ENCODE data around the gene ATG2A. TPM values are rescaled to one million over a fixed set of nuclear protein-coding genes. Genes with fewer than 3 reads are reported as not detected.

The ATG2A gene
- total RNA-seq, 1 donor from 2014 or later: 14.6 TPM

DNA sequence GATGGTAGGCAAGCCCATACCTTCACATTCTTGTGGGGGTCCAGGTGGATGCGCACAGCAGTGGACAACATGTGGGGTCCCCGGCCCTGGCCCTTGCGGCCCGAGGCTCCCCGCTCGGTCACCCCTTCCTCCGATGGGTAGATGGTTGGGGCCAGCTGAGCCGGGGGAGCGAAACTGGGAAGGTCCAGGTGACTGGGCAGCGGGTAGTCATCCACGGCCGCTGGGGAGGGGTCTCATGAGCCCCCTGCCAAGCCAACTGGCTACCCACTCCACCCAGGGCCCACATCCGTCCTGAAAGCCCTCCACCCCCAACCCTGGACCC, 10.7 kb downstream of the ATG2A start:
- DNase-seq (ENCODE audit: low spot score): no peak
- intact Hi-C loops (cut with DNase I): no loop called here

DNA sequence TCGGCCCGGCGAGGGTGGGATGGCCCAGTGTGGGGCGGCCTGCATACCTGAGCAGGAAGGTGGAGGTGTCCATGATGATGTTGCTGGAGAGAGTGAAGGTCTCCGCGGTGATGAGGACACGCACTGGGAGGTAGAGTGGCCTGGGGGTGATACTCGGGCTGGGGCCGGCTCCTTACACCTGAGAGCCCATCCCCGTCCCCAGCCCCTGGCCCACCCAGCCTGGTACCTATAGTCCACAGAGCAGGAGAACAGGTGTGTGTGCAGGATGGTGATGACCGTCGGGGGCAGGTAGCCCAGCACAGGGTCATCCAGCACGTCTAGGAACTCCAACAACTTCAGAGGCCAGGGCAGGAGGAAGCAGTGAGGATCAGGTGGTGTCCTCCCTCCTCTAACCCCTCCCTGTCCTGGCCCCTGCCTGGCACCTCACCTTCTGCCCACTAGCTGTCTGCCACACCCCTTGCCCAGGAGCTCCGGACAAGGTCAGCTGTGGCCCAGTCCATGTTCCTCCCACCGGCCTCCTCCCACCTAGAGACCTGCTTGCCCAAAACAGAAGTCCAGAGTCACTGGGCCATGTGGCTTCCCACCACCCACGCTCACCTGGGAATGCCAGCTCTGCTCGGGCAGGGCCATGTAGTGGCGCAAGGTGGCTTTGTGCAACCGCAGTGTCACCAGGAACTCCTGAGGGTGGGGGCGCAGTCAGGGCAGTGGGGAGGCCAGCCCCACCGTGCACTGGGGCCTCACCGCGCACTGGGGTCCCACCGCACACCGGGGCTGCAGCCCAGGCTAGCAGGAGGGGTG, 11.3 kb downstream of the ATG2A start:
- intact Hi-C loops (cut with DNase I): no loop called here
- no peak for DNase-seq (ENCODE audit: low spot score)

DNA sequence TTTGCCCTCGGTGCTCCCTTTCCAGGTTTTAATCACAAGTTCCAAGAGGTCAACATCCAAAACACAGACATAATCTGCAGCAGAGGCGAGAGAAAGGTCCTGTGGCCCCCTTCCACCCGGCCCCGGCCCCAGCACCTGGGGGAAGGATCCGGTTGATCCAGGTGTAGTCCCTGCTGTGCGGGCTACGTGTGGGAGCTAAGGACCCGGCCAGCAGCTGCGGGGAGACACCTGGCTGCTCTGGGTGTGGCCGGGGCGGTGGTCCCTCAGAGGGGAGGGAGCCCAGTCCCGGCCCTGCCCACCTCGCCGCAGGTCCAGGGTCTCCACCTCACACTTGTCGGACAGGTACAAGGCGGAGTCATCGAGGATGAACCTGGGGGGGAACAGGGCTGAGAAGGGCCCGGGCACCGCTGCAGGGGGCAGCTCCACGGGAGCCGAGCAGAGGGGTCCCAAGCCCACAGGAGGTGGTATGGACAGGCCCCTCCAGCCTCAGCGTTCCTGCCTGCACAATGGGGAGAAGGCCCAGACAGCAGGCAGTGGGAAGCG, 13.6 kb downstream of the ATG2A start:
- DNase-seq (ENCODE audit: low spot score): no peak
- intact Hi-C loops (cut with DNase I): no loop called here

DNA sequence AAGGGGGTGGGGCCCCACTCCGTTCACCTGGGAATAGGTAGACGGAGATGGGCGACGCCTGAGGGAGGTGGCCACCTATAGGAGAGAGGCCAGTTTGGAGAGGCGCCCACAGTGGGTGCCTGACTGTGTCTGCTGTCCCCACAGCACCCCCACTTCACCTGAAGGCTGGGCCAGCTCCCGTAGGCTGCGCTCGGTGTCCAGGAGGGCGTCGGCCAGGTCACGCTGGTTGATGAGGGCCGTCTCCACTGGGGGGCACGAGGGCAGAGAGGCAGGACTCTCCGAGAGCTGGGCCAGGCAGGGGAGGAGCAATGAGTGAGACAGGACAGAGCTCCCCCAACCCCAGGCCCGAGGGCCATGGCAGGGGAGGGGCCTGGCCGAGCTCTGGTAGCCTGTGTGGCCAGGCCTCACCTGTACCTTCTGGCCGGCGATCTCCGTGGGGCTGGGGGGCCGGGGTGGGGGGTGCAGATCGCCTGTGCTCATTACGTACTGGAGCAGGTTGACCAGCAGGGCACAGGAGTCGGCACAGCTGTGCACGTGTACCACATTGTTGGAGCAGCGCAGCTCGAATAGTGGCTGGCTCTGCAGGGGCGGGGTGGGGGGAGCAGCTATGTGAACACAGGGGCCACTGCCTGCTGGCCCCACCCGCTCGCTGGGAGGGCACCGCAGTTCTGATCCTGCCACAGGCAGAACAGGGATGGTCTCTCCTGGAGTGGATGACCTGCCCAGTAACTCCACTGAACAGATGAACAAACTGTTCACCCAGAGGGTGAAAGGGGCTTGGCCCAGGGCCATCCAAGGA, 14.7 kb downstream of the ATG2A start:
- intact Hi-C loops (cut with DNase I): no loop called here

DNA sequence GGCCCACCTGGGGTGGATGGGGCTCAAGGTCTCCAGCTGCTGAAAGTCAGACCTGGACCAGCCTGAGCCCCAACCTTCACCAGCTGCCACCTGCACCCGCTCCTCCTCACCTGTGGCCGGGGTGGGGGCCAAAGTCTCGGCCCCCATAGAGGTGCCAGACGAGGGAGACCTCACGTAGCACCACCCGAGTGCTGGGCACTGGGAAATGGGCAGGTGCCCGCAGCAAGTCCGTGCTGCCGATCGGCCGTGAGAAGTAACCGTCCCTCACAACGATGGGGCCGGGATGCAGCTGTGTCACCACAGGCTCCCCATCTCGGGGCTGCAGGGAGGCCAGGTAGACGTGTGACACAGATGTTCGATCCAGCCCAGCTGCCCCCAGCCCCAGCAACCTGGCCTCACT, 16.2 kb downstream of the ATG2A start:
- intact Hi-C loops (cut with DNase I): no loop called here
- DNase-seq (ENCODE audit: low spot score): no peak

More for the DNA sequence above, 14.7 kb downstream of the ATG2A start:
- no peak for DNase-seq (ENCODE audit: low spot score)

DNA sequence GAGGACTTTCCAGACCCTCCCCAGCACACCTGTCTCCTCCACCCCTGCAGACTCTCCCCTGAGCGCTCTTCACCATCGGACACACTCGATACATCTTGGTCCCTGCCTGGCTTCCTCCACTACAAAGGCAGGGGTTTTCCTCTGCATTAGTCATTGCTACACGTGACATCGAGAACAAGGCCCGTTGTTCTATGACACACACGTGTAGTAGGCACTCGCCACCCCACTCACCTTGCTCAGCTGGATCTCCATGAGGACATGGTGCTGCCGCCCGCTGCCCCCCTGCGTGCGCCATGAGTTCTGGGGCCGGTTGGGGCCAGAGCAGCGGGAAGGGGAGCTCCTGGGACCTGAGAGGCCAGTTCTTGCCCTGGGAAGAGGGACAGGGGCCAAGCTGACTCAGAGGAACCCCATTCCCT, 16.7 kb downstream of the ATG2A start:
- intact Hi-C loops (cut with DNase I): no loop called here
- DNase-seq (ENCODE audit: low spot score): no peak

DNA sequence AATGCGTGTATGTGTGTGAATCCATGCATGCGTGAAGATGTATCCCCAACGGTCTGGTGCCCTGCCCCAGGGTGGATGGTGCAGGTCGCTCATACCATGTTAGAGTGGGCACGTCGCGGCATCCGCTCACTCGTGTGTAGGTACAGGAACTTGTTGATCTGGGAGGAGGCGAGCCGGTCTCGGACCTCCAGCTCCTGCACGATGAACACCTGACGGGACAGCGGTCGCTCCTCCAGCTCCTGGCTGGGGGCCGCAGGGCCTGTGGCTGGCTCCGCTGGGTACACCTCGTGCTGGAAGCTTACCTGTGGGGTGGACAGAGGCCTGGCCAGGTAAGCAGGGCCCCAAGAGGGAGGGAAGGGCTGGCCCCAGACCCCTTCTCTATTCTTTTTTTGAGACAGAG, 18.5 kb downstream of the ATG2A start:
- intact Hi-C loops (cut with DNase I): no loop called here
- DNase-seq (ENCODE audit: low spot score): no peak

DNA sequence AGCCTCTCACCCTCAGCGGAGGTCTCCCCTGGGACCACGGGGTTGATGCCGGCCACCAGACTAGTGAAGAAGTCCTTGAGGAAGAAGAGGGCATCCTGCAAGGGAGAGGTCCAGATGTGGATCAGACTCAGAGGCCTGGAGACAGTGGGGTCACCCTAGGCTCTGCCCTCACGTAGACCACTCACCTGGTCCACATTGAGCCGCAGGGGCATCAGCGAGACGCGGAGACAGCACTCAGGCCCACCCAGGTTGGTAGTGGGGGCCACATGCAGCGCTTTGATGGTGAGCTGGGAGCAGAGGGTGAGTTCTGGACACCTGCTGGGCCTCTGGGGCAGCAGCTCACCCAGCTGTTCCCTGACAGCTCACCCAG, 18.9 kb downstream of the ATG2A start:
- intact Hi-C loops (cut with DNase I): no loop called here
- no peak for DNase-seq (ENCODE audit: low spot score)

DNA sequence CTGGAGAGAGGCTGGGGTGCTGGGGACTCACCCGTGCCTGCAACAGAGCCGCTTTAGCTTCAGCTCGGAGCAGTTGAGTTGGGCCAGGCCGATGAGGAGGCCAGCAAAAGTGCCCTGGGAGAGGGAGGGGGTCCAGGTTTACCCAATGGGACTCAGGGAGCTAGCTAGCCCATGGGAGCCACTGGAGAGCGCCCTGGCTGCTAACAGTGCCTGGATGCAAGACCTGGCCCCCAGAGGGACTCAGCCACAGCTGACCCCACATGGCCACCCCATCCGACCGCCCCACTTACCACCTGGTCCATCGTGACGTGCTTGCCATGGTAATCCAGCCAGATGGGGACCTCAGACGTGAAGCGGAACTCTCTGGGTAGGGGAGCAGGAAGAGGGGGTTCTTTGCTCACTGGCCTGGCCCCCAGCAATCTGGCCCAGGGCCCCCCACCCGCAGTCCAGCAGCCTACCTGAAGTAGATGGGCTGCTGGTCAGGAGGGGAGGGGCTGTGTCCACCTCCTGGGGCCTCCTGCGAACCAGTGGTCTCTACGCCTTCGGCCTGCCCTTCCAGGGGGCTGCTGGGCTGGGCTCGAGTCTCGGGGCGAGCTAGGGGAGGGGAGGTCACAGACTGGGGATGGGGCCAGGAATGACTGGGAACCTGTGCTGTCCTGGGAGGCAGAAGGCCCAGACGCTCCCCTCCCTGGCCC, 19.5 kb downstream of the ATG2A start:
- intact Hi-C loops (cut with DNase I): no loop called here
- no peak for DNase-seq (ENCODE audit: low spot score)

DNA sequence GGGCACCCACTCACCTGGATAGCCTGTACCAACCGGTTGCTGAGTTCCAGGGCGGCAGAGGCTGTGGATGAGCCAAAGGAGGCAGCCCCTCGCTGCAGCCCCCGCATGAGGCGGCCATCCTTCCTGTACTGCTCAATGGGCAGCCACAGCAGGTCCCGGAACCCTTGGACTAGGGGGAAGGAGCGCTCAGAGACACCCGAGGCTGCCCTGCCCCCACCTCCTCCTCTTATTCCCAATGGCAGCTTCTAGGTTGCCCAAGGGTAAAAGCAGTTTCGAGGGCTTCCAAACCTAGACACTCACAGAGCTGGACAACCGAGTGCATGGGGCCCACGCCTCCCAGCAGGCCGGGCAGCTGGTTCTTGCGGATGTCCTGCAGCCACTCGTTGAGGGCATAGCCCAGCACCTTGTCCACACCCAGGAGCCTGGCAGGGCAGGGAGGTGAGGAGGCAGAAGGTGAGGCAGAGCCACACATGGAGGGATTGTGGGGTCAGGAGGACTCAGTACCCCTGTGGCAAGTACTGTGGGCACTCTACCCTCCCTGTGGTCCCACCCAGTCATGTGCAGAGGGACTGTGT, 20.5 kb downstream of the ATG2A start:
- no peak for DNase-seq (ENCODE audit: low spot score)
- intact Hi-C loops (cut with DNase I): no loop called here

DNA sequence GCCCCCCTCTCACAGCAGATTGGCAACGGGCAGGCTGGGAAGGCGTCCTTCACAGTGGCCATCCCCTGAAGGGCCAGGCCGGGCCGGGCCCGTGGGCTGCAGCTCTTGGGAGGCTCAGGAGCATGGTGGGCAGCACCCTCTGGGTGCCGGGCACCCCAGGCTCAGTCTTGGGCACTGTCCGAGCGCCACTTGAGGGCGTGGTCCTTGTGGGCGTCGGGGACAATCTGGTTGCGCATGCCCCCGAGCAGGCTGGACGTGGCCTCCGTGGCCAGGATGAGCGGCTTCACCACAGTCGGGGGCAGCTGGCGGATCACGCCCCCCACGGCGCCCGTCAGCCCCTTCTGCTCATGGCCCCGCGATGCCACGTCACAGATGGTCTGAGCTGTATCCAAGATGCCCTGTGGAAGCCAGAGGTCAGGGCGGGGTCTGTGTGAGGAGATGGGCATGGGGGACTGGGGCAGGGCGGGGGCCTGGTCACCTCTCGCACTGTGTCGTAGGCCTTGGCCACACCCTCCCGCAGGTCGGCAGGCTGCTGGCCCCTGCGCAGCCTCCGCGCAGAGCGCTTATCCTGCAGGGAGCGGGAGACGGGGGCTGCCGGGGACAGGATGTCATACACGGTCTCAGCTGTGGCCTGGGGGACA, 22.1 kb downstream of the ATG2A start:
- intact Hi-C loops (cut with DNase I): loop anchor here (1.0 kb wide), 1 partner anchor 48 kb away; no protein-coding TSS in a partner anchor
- DNase-seq (ENCODE audit: low spot score): no peak

DNA sequence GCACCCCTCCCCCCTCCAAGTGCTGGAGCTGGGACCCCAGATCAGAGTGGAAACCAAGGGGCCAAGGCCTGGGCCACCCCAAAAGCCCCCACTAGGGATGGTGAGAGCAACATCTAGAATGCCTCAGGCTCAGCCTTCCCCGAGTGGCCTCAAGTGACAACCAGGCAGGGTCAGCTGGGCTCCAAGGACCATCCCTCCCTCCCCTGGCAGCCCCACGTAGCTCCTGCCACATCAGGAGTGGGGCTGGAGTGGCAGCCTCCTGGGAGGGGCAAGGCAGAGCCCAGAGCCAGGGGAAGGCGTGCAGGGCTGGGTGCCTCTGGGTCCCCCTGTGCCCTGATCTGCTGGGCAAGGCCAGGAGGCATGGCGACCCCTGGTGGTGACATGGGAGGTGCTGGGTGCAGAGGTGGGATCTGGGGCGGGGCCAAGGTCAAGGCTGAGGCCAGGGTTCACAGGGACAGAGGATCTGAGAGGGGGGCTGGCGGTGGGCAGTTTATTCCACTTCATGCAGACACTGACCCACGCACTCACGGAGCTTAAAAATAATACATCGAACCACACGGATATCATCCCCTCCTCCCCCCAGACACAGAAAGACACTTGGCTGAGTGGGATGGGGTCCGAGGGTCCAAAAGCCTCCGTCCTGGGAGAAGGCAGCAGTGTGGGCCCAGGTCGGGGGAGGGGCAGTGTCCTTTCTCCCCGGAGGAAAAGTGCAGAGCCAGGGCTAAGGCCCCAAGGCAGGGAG, 22.8 kb downstream of the ATG2A start:
- intact Hi-C loops (cut with DNase I): loop anchor here (1.0 kb wide), 1 partner anchor 47 kb away; no protein-coding TSS in a partner anchor
- DNase-seq (ENCODE audit: low spot score): peak; percentile 95

DNA sequence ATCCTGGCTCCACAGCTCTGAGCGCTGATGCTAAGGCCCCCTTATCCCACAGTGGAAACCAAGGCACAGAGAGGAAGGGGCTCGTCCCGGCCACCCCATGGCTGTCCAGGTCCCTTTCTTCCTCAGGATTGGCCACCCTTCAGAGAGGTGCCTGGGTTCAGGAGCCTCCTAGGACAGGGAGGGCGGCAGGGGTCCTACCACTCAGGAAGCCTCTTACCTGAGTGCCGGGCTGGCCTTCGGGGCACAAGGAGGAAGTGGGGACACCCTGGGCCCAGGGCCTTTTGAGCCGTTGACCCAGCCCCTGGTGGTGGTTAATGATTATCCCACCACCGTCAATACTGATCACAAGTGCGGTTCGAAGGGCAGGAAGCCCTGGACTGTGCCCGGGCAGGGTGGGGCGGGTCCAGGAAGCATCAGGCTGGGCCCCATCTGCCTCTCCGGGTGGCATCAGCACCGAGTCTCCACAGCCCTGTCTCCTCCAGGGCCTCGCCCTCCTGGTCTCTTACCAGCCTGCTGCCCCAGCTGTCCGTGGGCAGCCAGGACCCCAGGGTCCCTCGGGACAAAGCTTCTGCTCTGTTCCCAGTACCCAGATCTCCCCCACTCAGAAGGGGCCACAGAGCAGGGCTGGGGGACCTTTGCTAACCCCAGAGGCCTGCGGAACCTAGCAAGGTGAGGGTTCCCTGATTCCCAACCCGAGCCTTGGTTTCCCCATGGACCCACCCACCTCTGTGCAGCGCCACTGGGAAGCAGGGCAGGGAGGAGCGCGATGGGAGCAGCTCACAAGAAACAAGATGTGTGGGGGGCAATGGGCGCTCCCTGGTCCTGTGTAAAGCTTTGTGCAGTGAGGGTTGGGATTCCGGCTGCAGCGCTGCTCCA, 23.6 kb downstream of the ATG2A start:
- intact Hi-C loops (cut with DNase I): loop anchor here (1.0 kb wide), 1 partner anchor 46 kb away; no protein-coding TSS in a partner anchor
- DNase-seq (ENCODE audit: low spot score): no peak

DNA sequence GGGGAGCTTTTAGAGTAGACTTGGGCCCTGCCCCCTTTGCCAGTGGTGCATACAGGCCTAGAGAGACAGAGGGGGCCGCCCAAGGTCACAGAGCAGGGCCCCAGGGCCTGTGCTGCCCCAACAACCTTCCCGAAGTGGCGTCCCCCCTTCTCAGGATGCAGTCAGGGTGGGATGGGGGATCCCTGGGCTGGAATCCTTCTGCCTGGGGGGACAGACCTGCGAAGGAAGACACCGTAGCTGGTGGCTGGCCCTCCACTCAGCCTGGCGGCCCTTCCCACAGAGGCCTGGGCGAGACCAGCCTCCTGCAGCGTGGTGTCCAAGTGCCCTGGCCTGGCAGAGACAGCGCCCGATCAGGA, 24.2 kb downstream of the ATG2A start:
- intact Hi-C loops (cut with DNase I): no loop called here
- no peak for DNase-seq (ENCODE audit: low spot score)

DNA sequence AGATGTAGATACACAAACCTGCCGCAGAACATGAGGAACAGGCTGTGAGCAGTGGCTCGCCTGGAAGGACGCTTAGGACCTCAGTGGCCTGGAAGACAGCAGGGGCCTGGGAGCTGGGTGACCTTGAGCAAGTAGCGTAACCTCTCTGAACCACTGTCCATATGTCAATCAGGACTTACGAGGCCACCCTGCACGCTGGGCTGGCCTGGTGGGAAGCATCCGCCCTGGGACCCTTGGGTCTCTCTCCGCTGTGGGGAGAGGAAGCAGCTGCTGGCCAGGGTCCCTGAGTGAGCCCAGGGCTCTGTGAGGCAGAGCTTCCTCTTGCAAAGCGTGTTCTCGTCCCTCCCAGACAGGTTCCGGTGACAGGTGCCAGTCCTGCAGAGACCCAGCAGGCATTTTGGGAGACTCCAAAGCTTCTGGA, 24.6 kb downstream of the ATG2A start:
- DNase-seq (ENCODE audit: low spot score): no peak

DNA sequence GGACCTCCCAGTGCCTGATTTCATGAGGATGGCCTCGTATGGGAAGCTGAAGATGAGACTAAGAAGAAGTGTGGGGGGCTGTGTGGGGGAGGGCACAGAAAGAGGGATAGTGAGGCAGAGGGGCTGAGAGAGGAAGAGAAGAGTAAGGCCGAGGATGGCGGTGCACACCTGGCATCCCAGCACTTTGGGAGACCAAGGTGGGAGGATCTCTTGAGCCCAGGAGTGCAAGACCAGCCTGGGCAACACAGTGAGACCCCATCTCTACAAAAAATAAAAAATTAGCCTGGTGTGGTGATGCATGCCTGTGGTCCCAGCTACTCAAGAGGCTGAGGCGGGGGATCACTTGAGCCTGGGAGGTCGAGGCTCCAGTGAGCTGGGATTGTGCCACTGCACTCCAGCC, 25.1 kb downstream of the ATG2A start:
- intact Hi-C loops (cut with DNase I): no loop called here
- DNase-seq (ENCODE audit: low spot score): no peak

More for the DNA sequence above, 24.6 kb downstream of the ATG2A start:
- intact Hi-C loops (cut with DNase I): no loop called here

DNA sequence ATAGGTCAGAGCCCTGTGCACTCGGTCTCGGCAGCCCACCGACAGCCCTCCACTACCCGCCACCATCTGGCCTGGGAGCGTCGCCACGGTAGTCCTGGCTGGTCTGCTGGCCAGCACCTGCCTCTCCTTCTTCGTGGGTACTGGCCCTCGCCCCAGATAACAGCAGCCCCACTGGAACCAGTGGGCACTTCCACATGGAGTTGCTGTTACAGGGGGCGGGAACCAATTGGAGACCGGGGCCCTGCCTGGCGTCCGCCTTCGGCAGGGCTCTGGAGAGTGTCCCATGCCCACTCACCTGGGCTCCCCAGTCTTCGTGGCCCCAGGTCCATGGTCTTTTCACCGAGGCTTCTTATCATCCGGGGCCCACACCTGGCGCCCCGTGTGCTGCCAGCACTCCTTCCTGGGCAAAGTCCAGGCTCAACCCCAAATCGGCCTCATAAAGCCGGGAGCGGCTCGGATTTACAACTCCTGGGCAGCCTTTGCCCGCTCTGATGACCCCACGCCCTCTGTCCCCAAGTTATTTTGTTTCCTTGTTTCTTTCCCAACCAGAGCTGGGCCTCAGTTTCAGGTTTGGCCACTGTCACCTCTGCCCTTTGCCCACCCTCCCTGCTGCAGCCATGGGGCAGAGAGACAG, 25.7 kb downstream of the ATG2A start:
- intact Hi-C loops (cut with DNase I): no loop called here
- DNase-seq (ENCODE audit: low spot score): no peak
